NB4 (cell line): ENCODE measurements around the gene WNT7A.

ENCODE experiments used
- MYC ChIP-seq: IDR thresholded peaks from 2 replicates; pipeline ENCODE4 v1.6.1; 2011; ENCODE audit warnings: low read depth, low read length
- TF ChIP-seq, protein P1 (sequence below): IDR thresholded peaks from one replicate; pipeline ENCODE4 v1.5.1; 2012; ENCODE audit warnings: low read depth, low read length

DNA sequence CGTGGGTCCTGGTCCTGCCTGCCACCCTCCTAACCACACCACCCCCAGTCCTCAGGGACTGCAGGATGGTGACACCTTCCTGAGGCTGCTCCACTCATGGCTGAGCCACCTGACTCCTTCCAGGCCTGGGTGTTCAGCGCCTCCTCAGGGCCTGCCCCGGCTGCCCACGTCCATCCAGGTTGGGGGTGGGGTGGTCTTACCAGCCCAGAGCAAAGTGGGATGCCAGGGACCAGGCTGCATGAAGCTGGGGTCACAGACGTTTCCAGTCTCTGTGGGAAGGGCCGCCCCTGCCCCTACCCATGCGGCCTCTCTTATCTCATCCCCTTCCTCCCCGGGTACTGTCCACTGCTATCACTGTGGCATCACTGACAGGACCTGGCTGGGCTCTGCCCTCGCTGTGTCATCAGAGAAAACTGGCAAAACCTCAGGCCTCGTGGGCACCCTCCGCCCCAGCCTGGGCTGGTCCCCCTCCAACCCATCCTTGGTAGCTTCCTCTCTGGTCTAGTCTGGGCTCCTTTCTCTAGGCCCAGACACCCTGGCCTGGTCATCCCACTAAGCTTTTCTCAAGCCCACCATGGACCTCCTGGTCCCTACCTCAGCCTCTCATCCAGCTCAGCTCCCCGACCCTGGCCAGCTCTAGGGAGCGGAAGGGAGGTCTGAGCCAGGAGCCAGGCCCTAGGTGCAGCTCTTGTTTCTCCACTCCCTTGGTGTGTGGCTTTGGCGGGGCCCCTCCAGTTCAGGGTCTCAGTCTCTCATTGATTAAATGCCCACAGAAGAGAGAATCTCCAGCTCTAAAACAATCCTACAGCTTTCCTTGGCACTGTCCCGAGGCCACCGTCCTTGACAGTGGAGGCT, 32.9 kb downstream of the WNT7A start:
- TF ChIP-seq, protein P1, sequence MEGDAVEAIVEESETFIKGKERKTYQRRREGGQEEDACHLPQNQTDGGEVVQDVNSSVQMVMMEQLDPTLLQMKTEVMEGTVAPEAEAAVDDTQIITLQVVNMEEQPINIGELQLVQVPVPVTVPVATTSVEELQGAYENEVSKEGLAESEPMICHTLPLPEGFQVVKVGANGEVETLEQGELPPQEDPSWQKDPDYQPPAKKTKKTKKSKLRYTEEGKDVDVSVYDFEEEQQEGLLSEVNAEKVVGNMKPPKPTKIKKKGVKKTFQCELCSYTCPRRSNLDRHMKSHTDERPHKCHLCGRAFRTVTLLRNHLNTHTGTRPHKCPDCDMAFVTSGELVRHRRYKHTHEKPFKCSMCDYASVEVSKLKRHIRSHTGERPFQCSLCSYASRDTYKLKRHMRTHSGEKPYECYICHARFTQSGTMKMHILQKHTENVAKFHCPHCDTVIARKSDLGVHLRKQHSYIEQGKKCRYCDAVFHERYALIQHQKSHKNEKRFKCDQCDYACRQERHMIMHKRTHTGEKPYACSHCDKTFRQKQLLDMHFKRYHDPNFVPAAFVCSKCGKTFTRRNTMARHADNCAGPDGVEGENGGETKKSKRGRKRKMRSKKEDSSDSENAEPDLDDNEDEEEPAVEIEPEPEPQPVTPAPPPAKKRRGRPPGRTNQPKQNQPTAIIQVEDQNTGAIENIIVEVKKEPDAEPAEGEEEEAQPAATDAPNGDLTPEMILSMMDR, result no peak
- no peak for TF ChIP-seq MYC
